Measurements from ENCODE around the gene CLEC18A.
"Not testable (repeated sequence)": the region's sequence is repeated elsewhere in the genome, so short reads cannot be mapped to it uniquely, and the experiment has no call there.

Gene CLEC18A

DNA sequence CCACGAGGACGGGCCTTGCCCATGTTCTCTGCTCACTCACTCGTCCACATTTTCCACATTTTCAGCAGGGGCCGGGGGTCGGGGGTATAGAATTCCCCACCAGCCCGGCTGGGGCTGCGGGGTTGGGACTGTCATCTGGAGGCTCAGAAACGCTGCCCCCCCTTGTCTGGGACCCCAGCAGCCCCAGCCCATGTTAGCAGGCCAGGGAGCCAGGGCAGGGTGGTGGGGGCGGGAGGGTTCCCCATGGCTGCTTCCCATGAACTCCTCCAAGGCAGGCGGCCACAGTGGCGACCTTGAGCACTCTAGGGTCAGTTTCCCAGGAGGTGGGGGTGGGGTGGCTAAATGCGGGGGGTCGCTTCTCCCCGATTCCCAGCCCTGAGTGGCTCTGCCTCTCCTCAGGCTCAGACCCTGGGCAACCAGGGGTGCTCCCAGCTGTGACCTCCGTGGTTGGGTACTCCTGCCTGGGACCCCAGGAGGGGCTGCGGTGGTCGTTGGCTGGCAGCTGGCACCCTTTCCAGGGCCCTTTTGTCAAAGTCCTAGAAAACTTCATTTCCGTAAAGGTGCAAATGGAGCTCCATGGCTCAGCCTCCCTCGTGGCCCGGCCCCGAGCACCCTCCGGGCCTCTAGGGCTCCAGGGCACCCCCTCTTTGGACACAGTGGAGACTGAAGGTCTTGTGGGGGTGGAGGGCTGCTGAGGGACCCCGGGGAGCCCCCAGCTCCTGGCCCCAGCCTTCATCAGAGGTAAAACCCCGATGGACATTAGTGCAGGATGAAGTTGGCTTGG lies 1.6 kb downstream of the CLEC18A start:
- DNase-seq: not testable (repeated sequence)

DNA sequence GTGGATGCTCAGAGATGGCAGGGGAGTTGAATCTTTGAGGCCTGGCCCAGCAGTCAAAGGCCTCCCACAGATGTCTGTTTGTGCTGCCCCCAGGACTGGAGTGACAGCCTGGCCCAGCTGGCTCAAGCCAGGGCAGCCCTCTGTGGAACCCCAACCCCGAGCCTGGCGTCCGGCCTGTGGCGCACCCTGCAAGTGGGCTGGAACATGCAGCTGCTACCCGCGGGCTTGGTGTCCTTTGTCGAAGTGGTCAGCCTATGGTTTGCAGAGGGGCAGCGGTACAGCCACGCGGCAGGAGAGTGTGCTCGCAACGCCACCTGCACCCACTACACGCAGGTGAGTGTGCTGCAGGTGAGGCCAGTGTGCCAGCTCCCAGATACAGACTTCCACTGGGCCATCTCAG lies 3.1 kb downstream of the CLEC18A start:
- not testable (repeated sequence) for DNase-seq

DNA sequence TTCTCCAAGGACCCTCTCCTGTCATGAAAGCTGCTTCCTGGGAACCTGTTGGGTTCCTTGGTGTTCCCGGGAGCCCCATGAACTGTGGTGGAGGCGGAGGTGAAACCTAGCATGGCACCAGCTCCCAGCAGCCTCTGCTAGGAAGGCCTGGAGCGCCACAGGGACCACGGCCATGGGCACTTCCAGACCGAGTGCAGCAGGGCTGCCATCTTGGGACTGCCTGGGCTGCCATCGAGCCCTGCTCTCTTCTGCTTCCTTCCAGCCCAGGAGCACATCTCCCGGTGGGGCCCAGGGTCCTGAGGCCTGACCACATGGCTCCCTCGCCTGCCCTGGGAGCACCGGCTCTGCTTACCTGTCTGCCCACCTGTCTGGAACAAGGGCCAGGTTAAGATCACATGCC lies 12.2 kb downstream of the CLEC18A start:
- DNase-seq: not testable (repeated sequence)

DNA sequence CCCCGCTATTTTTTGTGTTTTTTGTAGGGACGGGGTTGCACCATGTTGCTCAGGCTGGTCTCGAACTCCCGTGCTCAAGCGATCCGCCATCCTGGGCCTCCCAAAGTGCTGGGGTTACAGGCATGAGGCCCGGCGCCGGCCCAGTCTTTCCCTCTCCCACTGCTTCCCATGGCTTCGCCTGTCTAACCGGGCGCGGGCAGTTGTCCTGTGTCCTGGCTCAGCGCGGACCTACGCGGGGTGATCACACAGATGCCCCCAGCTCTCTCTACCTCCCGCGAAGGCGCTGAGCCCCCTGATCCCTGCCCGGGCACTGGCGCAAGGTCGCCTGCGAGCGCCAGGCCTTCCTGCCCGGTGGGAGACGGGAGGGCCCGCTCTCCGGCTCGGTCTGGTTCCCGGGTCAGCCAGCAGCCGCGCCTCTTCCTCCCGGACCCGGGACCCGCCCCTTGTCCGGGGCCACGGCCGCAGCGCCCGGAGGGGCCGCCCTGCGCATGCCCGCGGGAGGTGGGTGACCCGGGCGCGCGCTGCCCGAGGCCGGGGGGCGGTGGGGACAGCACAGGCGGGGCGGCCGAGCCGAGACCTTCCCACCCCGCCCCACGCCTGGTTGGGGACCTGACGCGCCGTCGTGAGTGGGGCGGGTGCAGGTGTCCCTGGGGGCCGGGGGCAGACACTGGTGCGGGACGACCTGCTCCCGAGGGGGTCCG lies 14.0 kb downstream of the CLEC18A start:
- DNase-seq: not testable (repeated sequence)

DNA sequence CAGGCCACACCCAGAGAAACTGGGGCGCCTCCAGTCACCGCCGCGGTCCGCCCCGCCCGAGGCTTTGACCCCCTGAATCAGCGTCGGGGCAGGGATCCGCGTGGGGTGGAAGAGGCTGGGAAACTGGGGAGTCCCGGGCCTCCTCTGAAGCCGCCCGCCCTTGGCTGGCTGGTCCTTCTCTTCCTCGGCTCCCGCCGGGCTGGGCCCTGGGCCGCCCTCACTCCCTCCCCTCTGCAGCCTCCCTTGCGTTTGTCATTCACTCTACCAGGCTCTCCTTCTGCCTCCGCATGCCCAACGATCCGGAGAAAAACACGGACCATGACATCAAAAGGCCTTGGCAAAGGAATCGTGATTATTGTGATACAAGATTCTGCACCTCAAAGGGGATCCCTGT lies 14.5 kb downstream of the CLEC18A start:
- not testable (repeated sequence) for DNase-seq

DNA sequence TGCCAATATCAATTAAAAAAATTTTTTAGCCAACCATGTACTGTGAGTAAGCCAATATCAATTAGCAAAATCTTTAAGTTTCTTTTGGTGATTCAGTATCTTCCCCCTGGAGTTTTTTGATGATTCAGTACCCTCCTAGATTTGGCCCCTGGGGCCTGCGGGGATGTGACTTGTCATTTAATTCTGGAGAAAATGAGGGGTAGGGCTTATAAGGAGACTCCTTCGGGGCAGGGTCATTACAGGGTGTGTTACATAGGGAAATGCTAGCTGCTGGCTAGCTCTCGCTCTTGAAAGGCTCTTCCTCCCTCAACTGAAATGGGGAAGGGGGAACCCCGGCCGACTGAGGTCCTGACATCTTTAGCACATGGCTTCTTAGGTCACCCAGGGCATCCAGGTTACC lies 16.6 kb downstream of the CLEC18A start:
- not testable (repeated sequence) for DNase-seq

DNA sequence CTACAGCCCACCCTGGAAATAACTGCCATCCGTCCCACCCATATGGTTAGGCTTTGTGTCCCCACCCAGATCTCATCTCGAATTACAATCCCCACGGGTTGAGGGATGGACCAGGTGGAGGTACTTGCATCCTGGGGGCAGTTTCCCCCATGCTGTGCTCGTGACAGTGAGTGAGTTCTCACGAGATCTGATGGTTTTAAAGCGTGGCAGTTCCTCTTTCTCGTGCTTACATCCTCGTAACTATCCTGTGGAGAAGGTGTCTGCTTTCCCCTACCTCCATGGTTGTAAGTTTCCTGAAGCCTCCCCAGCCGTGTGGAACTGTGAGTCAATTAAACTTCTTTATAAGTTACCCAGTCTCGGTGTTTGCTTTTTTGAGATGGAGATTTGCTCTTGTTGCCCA lies 17.0 kb downstream of the CLEC18A start:
- not testable (repeated sequence) for DNase-seq

DNA sequence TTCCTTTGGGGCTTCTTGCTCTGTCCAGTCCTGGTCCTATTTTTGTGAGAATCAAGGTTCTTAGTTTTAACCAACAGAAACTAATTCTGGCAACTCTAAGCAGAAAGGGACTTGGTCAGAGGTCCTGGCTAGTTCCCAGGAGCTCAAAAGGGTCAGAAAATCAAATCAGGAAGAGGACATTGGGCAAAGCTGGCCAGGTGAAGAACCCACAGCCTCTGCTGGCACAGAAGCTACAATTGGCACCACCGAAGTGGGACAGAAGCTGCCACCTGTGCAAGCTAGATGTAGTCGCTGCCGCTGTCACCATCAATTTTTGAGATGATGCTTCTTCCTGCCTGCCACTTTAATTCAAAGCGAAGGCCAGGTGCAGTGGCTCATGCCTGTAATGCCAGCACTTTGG lies 18.5 kb downstream of the CLEC18A start:
- DNase-seq: not testable (repeated sequence)

DNA sequence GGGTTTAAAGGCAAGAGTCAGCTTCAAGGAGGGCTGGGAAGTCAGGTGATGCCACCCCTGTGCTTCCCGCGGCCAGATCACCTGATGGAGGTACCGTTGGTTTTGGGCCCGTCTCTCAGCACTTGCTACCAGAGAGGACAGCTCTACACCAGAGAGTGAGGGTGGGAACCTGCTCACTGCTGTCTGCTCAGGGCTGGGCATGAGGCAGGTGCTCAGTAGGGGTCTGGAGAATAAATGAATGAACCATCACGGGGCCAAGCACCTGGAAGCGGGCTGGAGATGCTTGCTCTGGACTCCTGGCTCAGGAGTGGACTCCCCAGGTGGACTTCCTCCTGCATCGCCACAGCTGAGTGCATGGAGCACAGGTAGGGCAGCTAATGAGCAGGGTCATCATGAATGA lies 21.0 kb downstream of the CLEC18A start:
- not testable (repeated sequence) for DNase-seq

DNA sequence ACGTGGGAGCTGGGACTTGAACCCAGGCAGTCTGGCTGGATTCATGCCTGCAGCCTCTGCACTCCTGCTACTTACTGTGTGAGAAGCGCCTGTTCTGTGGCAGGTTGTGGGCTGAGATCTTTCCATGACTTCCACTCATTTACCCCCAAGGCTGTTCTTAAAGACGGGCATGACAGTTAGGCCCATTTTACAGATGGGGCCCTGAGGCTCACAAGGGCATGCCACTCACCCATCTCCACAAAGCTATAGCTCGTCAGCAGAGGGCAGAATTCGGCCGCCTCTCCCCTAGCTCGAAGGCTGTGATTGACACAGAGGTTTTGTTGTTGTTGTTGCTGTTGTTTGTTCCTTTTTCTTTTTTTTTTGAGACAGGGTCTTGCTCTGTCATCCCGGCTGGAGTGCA lies 21.8 kb downstream of the CLEC18A start:
- not testable (repeated sequence) for DNase-seq

DNA sequence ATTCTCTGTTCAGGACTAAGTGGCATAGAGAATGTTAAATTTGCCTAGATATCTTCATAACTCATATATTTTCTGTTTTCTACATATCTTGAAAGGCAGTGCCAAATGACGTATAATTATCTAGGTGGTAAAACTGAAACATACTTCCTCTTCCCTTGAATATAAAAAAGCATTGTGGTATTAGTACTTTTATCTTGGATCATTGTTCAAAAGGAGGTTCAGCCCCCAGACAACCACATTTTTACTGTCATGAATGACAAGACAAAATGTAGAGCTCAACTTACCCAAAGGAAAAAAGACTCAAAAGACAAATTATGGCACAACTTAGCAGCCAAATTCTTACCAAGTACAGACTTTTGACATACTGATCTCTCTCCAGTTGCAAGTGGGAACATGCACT lies 34.1 kb downstream of the CLEC18A start:
- not testable (repeated sequence) for DNase-seq

DNA sequence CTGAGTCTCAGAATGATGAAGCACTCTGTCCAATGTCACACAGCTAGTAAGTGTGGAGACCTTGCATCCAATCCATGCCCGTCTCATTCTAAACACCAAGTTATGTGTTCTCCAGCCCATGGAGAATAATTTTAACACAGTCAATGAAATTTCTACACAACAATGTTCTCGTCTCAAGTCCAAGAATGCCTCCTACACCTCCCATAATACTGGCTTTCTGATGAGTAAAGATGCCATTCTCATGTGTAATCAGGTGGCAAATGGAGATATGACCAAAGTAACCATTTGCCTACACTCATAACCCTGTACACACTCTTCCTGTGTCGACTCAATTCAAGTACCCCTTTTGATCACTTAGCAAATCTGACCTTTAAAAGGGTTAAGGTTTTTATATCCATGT lies 46.8 kb downstream of the CLEC18A start:
- peak; percentile 22 for DNase-seq

DNA sequence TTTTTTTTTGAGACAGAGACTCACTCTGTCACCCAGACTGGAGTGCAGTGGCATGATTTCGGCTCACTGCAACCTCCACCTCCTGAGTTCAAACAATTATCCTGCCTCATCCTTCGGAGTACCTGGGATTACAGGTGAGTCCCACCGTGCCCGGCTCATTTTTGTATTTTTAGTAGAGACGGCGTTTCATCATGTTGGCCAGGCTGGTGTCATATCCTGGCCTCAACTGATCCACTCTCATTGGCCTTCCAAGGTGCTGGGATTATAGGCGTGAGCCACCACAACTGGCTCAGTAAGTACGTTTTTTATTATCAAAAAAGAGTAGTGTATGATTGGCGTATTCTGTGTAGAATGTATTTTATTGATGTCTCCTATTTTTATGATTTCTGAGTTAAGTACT lies 48.7 kb downstream of the CLEC18A start:
- DNase-seq: not testable (repeated sequence)

DNA sequence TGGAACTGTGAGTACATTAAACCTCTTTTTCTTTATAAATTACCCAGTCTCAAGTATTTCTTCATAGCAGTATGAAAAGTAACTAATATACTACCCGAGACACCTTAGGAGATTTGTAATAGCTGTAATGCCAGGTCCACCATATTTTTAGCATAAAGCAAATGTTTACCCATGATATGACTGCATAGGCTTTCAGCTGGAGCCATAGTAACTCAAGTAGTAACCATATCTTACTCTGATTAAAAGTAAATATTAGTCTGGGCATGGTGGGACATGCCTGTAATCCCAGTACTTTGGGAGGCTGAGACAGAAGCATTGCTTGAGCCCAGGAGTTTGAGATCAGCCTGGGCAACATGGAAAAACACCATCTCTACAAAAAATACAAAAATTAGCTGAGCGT lies 52.4 kb downstream of the CLEC18A start:
- not testable (repeated sequence) for DNase-seq

DNA sequence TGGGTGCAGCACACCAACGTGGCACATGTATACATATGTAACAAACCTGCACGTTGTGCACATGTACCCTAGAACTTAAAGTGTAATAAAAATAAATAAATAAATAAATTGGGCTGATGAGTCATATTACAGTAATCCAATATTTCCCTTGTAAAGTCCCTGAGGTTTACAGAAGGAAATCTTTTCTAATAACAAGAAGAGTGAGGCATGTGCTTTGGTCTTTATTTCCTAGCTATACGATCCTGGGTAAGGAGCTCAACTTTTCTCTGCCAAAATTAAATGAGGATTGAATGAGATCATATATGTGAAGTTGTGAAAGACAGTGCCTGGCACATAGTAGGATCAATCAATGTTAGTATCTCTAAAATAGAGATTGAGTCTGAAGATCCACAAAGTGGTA lies 57.5 kb downstream of the CLEC18A start:
- DNase-seq: not testable (repeated sequence)

DNA sequence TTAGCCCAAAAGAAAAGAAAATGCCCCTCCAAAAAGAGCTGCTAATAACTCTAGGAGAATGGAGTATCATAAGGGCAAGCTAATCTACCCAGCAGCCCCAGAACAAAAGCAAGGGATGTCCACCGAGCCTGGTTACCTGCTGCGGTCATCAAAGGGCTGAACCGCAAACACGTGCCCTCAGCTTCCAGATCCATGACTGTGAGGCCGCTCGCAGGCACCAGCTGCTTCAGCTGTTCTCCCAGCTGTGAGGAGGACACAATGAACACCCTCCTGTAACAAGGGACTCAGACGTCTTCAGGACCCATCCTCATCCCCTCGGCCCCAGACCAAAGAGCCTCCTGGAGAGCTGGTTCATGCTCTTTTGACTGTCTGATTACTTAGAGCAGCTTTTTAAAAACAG lies 59.5 kb downstream of the CLEC18A start:
- not testable (repeated sequence) for DNase-seq

DNA sequence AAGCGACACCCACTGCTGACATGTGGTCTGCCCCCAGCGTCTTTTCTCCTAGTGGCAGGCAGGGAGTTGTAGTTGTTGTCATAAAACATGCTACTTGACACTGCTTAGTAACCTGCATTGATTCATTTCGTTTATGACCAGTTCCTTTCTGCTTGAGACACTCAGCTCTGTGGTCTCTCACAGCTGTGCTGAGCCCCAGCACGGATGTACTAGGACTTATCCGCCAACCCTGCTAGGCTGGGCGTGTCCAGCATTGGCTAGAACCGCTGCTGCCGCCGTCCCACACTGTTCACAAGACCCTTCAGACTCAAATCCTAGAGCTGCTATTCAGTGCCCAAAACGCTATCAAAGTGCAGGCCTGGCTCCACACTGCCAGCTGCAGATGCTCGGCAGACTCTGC lies 60.0 kb downstream of the CLEC18A start:
- peak; percentile 4 for DNase-seq

DNA sequence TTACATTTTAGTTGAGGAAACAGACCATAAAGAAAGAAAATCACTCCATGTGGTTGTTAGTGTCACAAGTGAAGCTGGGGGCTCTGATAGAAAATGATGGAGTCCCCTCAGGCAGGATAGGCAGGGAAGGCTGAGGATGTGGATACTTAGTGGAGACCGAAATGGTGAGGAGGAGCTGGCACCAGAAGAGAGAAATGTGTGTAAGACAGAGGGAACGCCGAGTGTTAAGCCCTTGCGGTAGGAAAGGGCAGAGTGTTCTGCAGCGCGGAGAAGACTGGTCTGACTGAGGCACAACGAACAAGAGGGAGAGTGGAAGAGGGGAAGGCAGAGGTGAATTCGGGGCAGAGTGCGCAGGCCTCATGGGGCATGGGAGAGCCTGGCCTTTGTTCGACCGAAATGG lies 61.2 kb downstream of the CLEC18A start:
- DNase-seq: not testable (repeated sequence)

DNA sequence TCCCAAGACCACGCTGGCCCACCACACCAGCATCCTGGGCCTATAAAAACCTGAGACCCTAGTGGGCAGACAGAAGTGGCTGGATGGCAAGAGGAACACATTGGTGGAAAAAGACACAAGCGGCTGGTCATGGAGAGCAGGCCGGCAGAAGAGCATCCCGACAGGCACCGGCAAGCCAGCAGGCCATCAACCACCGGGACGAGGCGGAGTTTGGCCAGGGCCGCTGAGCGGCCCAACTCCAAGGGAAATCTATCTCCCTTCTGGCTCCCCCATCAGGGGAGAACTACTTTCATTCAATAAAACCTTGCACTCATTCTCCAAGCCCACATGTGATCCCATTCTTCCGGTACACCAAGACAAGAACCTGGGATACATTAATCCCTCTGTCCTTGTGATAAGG lies 61.8 kb downstream of the CLEC18A start:
- not testable (repeated sequence) for DNase-seq

All from fibroblast of skin of right quadriceps (primary cell).